HG02885 (cell line): ENCODE measurements around the gene PRRX1.

Experiments
- ATAC-seq: cut with Tn5 transposase; IDR thresholded peaks from one replicate; pipeline ENCODE4 v1.9.1; 2021; ENCODE audit warnings: mild to moderate bottlenecking; ENCODE audit not compliant: unreplicated experiment, poor library complexity

PRRX1 gene

DNA sequence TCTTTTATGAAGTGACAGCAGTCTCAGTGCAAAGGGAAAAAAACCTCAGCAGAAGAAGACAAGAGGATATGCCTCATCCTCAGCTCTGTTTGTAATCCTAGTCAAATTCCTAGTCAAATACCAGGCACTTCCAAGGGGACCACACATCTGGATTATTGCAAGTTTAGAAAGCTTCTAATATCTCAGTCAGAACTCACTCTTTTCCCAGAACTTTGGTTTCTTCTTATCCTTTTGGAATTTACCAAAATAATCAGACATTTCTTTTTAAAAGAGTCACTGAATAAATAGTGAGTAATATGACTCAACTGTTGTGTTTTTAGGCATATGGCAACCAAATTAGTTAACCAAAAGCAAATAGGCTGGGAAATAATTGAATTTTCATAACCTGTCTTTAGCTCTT lies 47.8 kb downstream of the PRRX1 start:
- ATAC-seq, result no peak

DNA sequence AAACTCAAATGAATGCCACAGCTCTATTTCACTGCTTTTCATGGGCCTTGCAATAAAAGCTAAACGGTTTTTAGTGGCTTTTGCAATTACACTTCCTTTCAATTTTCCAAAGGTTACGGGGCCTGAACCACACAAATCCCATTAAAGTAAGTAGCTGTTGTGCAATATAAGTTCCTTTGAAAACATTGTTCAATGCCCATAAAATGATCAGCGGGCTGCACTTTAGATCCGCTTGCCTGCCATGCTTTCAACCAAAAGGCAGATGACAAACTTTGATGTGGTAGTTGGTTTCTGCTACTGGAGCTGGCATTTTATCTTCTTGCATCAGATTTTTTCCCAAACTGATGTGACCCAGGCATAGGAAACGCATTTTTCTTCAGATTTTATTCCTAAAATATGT lies 50.2 kb downstream of the PRRX1 start:
- ATAC-seq, result no peak

DNA sequence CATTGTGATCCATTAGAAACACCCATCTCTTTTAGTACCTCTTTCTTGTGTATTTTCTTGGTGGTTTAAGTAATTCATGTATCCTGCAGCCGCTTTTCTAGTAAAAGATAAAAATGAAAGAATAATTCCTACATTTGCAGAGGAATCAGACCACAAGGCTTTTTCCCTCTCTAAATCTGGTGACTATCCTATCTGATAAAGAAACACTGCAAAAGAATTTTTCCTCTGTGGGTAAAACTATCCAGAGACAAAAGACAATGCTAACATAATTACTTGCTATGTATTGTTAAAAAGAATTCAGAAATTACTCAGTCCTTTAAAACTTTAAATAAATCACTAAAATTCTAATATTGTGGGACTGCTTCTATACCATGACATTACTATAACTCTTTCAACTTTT lies 51.0 kb downstream of the PRRX1 start:
- no peak for ATAC-seq

DNA sequence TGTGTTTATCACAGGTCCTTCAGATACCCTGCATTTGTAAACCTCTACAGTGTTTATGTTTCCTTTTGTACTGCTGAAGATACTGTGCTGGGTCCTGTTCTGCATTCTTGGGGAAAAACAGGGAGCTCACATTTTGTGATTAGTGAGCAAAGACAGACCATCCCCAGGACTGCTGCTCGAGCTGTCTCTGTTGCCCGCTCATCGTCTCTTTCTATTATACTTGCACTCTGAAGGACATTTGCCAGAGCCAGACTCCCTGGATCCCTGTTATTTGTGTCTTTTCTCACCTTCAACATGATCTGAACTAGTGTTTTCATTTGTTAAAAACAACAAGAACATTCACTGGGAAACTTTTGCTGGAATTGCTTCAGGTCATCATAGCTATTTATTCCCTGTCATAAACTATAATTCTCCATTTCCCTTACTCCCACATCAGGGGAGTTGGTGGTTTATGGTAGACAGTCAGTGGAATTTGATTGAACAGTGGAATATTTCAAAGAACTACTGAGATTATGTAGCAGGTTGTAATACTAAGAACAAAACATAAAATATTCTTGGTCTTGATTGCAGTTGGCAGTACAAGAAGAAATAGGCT lies 53.0 kb downstream of the PRRX1 start:
- no peak for ATAC-seq

DNA sequence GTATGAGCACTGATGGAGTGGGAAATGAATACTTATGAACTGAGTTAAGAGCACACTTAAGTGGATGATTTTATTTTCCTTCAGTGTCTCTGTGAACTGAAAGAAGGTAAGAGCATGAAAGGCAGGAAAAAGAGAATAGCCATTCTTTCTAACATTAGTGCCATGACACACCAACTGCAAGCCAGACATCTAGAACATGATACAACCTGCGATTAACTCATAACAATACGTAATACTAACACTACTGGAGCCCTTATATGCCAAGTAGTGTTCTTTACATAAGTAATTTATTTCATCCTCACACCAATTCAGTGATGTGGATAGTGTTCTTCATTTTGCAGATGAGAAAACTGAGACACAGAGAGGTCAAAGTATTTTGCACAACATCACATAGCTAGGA lies 56.7 kb downstream of the PRRX1 start:
- ATAC-seq, result no peak

DNA sequence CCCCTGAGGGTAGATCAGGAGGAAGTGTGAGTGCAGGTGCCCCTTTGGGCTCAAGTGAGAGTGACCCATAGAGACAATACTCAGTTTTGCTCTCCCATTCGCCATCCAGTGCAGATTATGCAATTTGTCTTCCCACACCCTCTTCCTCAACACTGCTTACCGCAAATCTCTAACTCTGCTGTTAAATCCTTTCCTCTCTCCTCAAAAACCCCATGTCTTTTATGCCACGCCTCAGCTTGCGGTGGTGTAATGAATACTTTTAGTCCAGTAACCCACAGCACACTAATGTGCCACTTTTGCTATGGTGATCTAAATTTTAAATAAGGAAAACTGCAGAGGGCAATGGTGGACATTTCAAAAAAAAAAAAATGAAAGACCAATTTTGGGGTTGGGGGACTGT lies 57.7 kb downstream of the PRRX1 start:
- no peak for ATAC-seq

DNA sequence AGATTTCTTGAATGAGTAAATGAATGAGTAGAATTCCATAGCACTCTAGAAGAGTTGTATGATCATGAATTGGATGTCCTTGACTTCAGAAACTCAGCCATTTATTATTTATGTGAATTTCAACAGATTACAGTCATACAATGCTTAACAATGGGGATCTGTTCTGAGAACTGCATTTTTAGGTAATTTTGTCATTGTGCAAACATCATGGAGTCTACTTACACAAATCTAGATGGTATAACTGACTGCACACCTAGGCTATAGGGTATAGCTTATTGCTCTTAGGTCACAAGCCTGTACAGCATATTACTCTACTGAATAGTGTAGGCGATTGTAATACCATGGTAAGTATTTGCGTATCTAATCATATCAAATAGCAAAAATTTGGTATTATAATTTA lies 59.6 kb downstream of the PRRX1 start:
- no peak for ATAC-seq

DNA sequence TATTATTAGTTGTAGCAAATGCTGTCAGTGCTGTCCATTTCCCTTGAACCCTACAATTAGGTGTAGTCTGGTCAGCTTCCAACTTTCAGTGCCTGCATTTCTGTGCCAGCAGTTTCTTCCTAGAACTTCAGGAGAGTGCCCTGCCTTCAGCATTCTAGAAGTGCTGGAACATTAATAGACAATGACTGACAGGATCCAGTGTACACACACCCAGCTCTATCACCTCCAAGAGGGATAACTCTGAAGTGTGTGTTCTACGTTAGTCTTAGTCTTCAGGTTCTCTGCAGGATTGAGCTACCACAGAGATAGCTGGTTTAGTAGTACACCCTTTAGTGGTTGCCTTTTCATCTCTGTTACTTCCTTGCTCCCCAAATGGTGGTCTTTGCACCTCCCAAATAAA lies 61.4 kb downstream of the PRRX1 start:
- no peak for ATAC-seq

DNA sequence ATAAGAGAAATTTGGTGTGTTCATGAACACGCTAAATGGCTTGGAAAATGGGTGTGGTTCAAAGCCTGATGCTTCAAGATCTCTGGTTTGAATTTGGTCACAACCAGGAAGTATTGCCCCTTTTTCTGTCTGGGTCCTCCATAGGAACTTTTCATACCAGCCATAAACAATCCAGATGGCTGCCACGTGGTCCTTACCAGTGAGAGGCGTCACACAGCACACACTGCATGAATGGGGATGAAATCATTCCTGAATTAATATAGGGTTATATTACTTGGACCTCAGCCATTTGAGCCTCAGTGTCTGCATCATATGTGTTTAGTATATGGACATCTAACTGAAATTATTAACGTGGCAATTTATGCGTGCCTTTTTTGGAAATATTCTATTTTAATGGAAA lies 64.0 kb downstream of the PRRX1 start:
- no peak for ATAC-seq

DNA sequence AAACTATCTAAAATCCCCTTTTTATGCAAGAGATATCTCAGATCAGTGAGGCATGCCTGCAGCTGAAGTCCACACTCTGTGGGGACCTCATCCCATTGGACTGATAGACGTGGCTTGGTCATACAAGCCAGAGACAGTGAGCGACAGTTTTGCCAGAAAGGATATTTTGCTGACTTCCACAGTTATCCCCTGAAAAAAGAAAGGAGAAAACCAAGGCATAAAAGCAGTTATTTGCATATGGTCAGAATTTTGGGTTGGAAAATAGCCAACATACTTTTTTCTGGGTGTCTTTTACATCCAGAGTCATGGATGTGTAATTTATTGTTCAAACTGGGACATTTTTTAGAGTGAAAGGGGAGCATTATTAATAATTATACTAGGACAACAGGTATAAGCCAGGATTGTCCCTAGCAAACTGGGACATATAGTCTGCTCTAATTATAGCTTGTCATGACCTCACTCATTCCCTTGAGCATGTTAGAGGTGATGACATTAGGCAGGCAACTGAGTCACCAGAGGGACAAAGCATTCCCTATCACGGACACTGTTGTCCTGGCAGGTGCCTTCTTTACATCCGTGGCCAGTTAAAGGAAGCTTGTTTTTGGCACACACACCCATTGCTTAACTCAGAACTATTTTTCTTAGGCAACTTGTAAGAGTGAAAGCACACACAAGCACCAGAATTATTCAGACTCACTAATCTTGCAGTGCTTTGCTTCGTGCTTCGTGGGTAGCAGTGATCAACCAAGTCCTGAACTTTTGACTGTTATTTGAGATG lies 65.5 kb downstream of the PRRX1 start:
- no peak for ATAC-seq

DNA sequence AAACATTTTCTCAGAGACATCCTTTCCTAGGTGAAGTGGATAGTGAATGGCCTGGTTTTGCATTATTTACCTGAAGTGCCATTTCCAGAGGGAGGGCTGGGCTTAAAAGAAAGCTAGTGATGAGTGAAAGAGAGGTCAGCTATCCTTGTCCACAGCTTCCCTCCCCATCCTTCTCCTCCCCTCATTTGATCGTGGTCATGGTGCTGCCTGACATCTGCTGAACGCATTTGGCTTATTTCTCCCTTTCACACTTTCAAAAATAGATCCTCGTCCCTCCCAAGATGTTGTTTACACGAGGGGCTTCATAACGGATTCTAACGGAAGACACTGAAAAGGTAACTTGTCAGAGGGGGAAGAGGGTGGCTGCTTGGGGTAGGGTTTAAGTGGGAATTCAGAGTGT lies 66.1 kb downstream of the PRRX1 start:
- ATAC-seq, result no peak

DNA sequence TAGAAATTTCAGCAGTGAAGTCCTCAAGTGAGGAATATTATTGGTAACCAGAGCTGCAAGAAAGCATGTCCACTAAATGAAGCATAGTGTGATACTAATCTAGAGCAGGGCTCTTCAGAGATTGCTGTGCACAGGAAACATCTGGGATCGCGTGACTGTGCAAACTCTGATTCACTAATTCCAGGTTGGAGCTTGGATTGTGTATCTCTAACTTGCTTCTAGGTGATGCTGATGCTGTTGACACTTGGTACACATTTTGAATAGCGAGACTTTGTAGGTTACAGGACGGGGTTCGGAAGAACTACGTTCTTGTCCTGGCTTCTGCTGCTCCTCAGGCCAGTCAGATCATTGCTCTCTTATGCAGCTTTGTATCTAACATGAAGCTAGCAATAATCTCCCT lies 66.5 kb downstream of the PRRX1 start:
- ATAC-seq, result no peak

DNA sequence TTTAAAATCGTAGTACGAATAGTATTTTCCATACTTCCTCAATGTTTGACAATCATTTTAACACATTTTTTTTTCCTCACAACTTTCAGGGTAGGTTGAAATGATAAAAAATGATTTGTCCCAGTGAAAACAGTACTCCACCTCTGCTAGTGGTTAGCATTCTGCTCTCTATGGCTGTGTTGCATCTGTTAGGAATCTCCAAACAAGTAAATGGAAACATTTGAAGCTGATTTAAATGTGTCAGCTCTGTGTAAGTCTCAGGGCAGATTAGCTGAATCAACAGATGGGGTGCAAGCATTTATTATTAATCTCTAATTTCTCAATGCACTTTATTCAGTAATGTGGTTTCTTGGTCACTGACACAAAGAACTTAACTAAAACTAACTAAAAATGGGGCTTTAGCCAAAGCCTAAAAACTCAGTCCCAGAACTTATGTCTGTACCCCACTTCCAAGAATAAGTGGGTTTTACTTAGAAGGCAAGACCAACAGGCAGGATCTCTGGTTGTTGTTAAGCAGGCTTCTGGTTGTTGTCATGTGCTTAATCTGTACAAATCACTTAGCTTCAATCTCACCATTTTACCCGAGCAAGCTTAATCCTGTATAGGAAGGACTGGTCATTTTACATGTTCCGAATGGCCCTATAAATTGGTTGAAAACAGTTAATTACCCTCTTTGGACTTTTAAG lies 67.8 kb downstream of the PRRX1 start:
- ATAC-seq, result no peak

DNA sequence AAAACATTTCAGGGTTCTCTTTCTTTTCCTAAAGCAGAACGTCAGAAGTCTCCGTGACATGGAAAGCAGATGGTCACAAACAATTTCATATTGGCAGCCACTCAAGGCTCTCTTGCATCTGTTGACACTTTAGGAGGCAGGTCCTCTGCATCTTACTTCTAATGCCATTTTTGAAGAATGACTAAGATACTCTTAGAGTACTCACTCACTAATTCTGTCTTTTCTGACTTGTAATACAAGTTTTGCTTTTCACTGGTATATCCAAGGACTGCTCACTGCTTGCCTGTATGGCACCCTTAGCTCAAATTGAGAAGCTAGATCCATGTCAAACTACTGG lies 68.3 kb downstream of the PRRX1 start:
- ATAC-seq, result no peak

DNA sequence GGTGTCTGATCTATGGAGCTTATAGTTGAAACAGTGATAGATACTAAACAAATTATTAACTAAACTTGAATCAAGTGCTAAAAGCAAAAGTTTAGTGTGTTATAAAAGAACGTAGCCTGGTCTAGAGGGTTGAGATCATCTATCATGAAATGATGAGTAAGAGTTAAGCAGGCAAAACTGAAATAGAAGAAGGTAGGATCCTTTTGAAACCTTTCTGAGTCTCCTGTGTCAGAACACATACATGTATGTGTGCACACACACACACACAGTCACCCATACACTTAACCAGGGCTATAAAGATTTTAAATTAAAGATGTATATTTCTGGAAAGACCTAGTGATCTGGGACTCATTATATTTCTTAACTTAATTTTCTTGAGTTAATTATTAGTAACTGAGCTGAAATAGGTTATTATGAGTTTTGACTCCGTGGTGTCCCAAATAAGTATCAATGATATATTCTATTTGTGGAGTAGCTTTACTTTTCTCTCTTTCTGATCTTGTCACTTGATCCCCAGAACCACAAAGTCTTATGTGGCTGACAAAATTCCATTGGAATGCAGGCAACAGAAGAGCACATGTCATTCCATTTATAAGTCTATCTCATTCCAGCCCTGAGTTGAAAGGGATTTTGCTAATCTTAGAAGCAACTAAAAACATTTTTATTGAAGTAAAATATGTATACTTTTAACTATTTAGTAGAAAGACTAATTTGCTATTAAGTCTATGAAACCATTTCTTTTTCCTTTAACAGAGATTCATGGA lies 70.7 kb downstream of the PRRX1 start:
- ATAC-seq, result no peak

DNA sequence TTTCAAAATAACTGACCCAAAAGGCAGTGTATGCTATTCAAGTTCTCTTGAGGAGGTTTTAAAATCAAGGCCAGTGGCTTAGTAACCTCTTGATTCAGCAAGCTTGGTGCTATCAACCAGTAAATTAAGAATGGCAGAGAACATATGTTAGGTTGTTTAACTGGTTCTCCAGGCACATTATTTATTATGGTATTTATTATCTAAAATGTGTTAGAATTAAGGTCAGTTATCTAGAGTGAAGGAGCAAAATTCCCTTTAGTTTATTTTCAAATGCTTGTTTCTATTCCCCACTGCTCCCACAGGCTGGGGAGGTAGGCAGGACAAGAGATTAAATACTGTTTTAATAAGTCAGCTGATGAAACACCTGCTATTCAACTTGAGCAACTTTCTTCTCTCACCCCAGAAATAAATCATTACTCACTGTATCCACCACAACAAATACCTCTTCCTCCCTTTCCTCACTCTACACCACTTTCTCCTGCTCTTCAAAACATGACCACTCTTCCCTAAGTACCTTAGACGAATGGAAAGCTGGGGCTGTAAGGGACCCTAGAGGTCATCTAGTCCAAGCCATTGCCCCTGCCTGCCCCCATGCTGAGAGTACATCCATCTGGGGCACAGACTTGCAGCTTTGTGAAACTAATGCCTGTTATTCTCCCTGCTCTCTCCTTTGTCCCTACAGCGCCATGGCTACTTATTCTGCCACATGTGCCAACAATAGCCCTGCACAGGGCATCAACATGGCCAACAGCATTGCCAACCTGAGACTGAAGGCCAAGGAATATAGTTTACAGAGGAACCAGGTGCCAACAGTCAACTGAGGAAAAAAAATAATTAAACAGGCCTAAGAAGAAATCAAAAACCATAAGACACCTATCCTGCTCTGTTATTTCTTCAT lies 71.7 kb downstream of the PRRX1 start:
- no peak for ATAC-seq

DNA sequence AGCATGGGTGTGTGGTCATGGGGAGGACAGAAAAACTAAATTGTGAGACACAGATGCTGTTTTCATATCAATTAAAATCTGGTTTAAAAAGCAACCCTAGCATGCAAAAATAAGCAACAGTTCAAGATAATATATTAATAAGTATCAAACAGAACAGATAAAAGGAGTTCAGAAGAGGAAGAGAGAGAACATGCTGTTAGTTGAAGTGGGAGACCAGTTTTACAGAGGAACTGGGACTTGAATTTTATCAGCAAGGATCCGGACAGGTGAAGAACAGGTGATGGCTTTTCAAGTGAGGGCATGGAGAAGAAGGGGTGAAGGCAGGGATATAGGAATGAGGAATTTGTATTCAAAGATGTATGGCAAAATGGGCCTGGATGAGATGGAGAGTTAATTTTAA lies 75.9 kb downstream of the PRRX1 start:
- ATAC-seq, result no peak

DNA sequence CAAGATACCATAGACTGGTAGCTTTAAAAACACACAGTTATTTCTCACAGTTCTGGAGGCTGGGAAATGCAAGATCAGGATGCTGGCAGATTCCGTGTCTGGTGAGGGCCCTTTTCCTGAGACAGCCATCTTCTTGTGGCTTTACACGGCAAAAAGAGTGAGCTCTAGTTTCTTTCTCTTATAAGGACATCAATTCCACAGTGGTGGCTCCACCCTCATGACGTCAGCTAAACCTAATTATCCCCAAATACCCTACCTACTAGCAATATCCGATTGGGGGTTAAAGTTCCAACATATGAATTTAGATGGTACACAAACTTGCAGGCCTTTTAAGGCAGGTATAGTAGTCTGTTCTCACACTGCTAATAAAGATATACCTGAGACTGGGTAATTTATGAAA lies 77.7 kb downstream of the PRRX1 start:
- ATAC-seq, result no peak

DNA sequence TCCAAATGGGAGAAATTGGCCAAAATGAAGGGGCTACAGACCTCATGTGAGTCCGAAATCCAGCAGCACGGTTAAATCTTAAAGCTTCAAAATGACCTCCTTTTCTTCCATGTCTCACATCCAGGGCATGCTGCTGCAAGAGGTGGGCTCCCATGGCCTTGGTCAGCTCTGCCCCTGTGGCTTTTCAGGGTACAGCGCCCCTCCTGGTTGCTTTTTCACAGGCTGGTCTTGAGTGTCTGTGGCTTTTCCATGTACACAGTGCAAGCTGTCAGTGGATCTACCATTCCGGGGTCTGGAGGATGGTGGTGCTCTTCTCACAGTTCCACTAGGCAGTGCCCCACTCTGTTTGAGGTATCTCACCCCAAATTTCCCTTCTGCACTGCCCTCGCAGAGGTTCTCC lies 78.7 kb downstream of the PRRX1 start:
- ATAC-seq, result no peak

DNA sequence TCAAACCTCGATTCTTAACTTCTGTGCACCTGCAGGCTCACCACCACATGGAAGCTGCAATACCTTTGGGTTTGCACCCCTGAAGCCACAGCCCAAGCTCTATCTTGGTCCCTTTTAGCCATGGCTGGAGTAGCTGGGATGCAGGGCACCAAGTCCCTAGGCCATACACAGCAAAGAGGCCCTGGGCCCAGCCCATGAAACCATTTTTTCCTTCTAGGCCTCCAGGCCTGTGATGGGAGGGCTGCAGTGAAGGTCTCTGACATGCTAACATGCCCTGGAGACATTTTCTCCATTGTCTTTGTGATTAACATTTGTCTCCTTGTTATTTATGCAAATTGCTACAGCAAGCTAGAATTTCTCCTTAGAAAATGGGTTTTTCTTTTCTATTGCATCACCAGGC lies 79.2 kb downstream of the PRRX1 start:
- no peak for ATAC-seq
